DOHH2 (cell line): ENCODE results near the gene LRRC30.

Experiments
- H3F3A ChIP-seq: fragments of 200-600 bp; sonication (generic), shearing (Covaris generic); 2 replicates; pipeline ENCODE4 v1.6.0; 2016; ENCODE audit warnings: antibody characterized with exemption, mild to moderate bottlenecking; ENCODE audit not compliant: control insufficient read depth, insufficient read depth
- H3K27ac ChIP-seq: fragments of 200-600 bp; sonication (generic); 2 replicates; pipeline ENCODE4 v1.5.1; 2014; ENCODE audit warnings: low read depth, mild to moderate bottlenecking, low read length, moderate library complexity
- H3K27me3 ChIP-seq: fragments of 200-600 bp; sonication (generic); 2 replicates; pipeline ENCODE4 v1.6.1; 2014; ENCODE audit warnings: mild to moderate bottlenecking, low read length, mixed read lengths; ENCODE audit not compliant: control insufficient read depth
- H3K36me3 ChIP-seq: fragments of 200-600 bp; sonication (generic); 2 replicates; pipeline ENCODE4 v1.6.1; 2014; ENCODE audit warnings: mild to moderate bottlenecking, low read length, moderate library complexity, mixed read lengths; ENCODE audit not compliant: control insufficient read depth
- H3K4me1 ChIP-seq: fragments of 200-600 bp; sonication (generic); 2 replicates; pipeline ENCODE4 v1.6.1; 2014; ENCODE audit warnings: mild to moderate bottlenecking, low read length, mixed read lengths; ENCODE audit not compliant: control insufficient read depth
- H3K4me2 ChIP-seq: fragments of 200-600 bp; sonication (generic); 2 replicates; pipeline ENCODE4 v1.6.0; 2014; ENCODE audit warnings: mild to moderate bottlenecking, low read length, moderate library complexity
- H3K4me3 ChIP-seq: fragments of 200-600 bp; sonication (generic); 2 replicates; pipeline ENCODE4 v1.5.1; 2014; ENCODE audit warnings: mild to moderate bottlenecking, low read length, mixed read lengths
- H3K79me2 ChIP-seq: fragments of 200-600 bp; sonication (generic); 2 replicates; pipeline ENCODE4 v1.6.1; 2014; ENCODE audit warnings: mild to moderate bottlenecking, low read length, mixed read lengths; ENCODE audit not compliant: control insufficient read depth
- H3K9me2 ChIP-seq: fragments of 200-600 bp; sonication (generic); replicated peaks from 2 replicates; pipeline ENCODE4 v1.6.1; 2014; ENCODE audit warnings: mild to moderate bottlenecking, low read length, mixed read lengths; ENCODE audit not compliant: control insufficient read depth
- H3K9me3 ChIP-seq: fragments of 200-600 bp; sonication (generic); 2 replicates; pipeline ENCODE4 v1.6.1; 2014; ENCODE audit warnings: antibody characterized with exemption, low read length, mixed read lengths; ENCODE audit not compliant: control insufficient read depth, insufficient read depth
- H4K20me1 ChIP-seq: fragments of 200-600 bp; sonication (generic); 2 replicates; pipeline ENCODE4 v1.6.0; 2014; ENCODE audit warnings: low read depth, mild to moderate bottlenecking, antibody characterized with exemption, low read length, moderate library complexity; ENCODE audit not compliant: control insufficient read depth, insufficient read depth
- CTCF ChIP-seq: fragments of 200-600 bp; sonication (generic); IDR thresholded peaks from one replicate; pipeline ENCODE4 v1.5.1; 2014; ENCODE audit warnings: antibody characterized with exemption, mild to moderate bottlenecking, low read depth, low read length; ENCODE audit not compliant: poor library complexity, severe bottlenecking
- EZH2phosphoT487 ChIP-seq: fragments of 200-600 bp; sonication (generic); IDR thresholded peaks from 2 replicates; pipeline ENCODE4 v1.6.1; 2017; ENCODE audit warnings: borderline replicate concordance, mild to moderate bottlenecking, antibody characterized with exemption, low read length, moderate library complexity, mixed read lengths

The LRRC30 gene

GRCh38 chr18:7256618-7257425 lies 25.9 kb downstream of the LRRC30 start:
- Histone ChIP-seq H3K4me3 (no peak overlapping the region), H3K36me3 (no peaks in the 10 kb centered on the region), H3K9me2 (no peaks in the 10 kb centered on the region), H3K79me2 (no peaks in the 10 kb centered on the region), H4K20me1 (no peaks in the 10 kb centered on the region), H3F3A (no peaks in the 10 kb centered on the region), H3K4me2 (no peak overlapping the region), H3K27ac (no peak overlapping the region), H3K4me1 (no peaks in the 10 kb centered on the region), H3K27me3 (no peaks in the 10 kb centered on the region), H3K9me3 (no peaks in the 10 kb centered on the region; the same call in 1 of the 2 replicates)
- TF ChIP-seq EZH2phosphoT487 (no peak), CTCF (no peak)

GRCh38 chr18:7257426-7257740 lies 26.5 kb downstream of the LRRC30 start:
- Histone ChIP-seq H3K9me3 (no peaks in the 10 kb centered on the region; the same call in 1 of the 2 replicates), H3F3A (no peaks in the 10 kb centered on the region), H3K4me3 (no peak overlapping the region), H3K27me3 (no peaks in the 10 kb centered on the region), H3K27ac (no peak overlapping the region), H3K9me2 (no peaks in the 10 kb centered on the region), H3K4me2 (no peak overlapping the region), H3K4me1 (no peaks in the 10 kb centered on the region), H4K20me1 (no peaks in the 10 kb centered on the region), H3K79me2 (no peaks in the 10 kb centered on the region), H3K36me3 (no peaks in the 10 kb centered on the region)
- TF ChIP-seq EZH2phosphoT487: no peak
- TF ChIP-seq CTCF: no peak

DNA sequence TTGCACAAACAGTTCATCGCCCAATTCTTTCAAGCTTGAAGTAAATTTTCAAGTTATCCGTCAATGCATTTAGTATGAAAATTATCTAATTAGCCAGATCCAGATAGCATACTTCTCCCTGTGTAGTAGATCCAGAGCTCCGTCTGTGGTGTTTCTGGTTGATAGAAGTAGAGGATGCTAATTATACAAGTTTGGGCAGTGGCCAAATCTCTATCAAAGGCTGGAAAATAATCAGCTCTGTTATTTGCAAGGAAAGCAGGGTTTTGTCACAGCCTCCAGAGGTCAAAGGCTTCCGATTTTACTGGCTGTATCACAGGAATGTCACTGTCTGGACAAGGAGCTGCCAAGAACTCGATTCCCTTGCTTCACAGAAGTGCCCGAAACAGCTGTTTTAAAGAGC lies 28.6 kb downstream of the LRRC30 start:
- H3K9me2 ChIP-seq: no peaks in the 10 kb centered on the region
- no peaks in the 10 kb centered on the region for H3K27me3 ChIP-seq
- no peaks in the 10 kb centered on the region for H3K4me1 ChIP-seq
- no peak overlapping the region for H3K27ac ChIP-seq
- H4K20me1 ChIP-seq: no peaks in the 10 kb centered on the region
- H3K79me2 ChIP-seq: no peaks in the 10 kb centered on the region
- H3K4me3 ChIP-seq: no peak overlapping the region
- peaks cover 3% of the 10 kb centered on the region; the same call in 1 of the 2 replicates for H3K9me3 ChIP-seq
- no peaks in the 10 kb centered on the region for H3F3A ChIP-seq
- no peak overlapping the region for H3K4me2 ChIP-seq
- no peaks in the 10 kb centered on the region for H3K36me3 ChIP-seq
- TF ChIP-seq EZH2phosphoT487 (no peak), CTCF (no peak)
